ENCODE results near the gene FRMD8.

DNA sequence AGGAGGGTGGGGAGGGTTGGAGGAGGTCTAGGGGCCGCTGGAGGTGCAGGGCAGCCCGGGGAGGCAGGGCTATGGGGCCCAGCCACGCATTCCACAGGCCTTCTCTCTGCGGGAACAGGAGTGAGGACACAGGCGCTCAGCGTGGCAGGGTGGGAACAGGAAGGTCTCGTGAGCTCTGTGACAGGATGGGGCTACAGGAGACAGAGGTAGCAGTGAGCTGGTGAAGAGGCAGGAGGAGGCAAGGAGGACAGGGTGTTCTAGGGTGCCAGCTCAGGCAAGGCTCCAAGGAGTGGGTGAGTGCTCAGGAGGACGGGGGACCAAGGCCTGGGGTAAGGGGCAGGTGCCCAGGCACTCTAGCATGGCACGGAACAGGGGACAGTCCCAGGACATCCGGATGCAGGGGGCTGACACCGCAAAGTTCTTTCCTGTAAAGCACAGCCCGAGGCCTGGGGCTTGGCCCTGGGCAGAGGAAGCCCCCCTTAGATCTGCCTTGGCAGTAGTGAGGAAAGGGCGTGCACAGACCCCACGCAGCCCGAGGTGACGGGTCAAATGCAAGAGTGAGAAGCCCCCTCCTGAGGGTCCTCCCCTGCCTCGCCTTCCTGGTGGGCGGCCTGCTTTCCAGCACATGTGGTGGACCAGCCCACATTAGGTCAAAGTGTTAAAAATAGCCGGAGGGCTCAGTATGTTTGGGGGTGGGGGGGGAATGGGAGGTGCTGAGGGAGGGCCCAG is 31.4 kb downstream of the FRMD8 start:
- peak in 2 of 4 donors; percentile 47 to 57 for TF ChIP-seq POLR2A (IDR thresholded peaks at IDR 0.05)
- TF ChIP-seq CTCF (IDR thresholded peaks at IDR 0.05) = no peak
